GM12801 (cell line): Measurements from ENCODE around the gene DENND1A.

Experiments used
- CTCF ChIP-seq: IDR thresholded peaks from one replicate; pipeline ENCODE4 v1.5.1; 2011; ENCODE audit warnings: control low read depth; ENCODE audit not compliant: insufficient read length; ENCODE audit errors: extremely low read depth

Gene DENND1A

GRCh38 chr9:123365881-123366528 is 563.9 kb downstream of the DENND1A start:
- no peak for TF ChIP-seq CTCF

GRCh38 chr9:123365287-123365880 is 564.5 kb downstream of the DENND1A start:
- TF ChIP-seq CTCF = no peak

GRCh38 chr9:123364241-123364824 is 565.6 kb downstream of the DENND1A start:
- TF ChIP-seq CTCF = no peak

GRCh38 chr9:123362856-123363255 is 567.1 kb downstream of the DENND1A start:
- no peak for TF ChIP-seq CTCF

GRCh38 chr9:123361731-123362510 is 568.0 kb downstream of the DENND1A start:
- no peak for TF ChIP-seq CTCF

GRCh38 chr9:123361086-123361730 is 568.7 kb downstream of the DENND1A start:
- TF ChIP-seq CTCF = no peak
